ENCODE measurements around the gene TNFAIP8L2.

Gene TNFAIP8L2

GRCh38 chr1:151156515-151156819 is at the start of gene TNFAIP8L2:
TSS of gene TNFAIP8L2 (plus strand) at chr1:151156649. CDS start at chr1:151158698, 2,049 bp downstream.
- in situ Hi-C loops (cut with MboI; ENCODE audit: low sequenced_read_pairs, unreplicated experiment) = loop anchor here (10.0 kb wide), 1 partner anchor 62 kb away; no protein-coding TSS in a partner anchor
- TF ChIP-seq, protein P1, sequence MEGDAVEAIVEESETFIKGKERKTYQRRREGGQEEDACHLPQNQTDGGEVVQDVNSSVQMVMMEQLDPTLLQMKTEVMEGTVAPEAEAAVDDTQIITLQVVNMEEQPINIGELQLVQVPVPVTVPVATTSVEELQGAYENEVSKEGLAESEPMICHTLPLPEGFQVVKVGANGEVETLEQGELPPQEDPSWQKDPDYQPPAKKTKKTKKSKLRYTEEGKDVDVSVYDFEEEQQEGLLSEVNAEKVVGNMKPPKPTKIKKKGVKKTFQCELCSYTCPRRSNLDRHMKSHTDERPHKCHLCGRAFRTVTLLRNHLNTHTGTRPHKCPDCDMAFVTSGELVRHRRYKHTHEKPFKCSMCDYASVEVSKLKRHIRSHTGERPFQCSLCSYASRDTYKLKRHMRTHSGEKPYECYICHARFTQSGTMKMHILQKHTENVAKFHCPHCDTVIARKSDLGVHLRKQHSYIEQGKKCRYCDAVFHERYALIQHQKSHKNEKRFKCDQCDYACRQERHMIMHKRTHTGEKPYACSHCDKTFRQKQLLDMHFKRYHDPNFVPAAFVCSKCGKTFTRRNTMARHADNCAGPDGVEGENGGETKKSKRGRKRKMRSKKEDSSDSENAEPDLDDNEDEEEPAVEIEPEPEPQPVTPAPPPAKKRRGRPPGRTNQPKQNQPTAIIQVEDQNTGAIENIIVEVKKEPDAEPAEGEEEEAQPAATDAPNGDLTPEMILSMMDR (IDR thresholded peaks at IDR 0.05; ENCODE audit: borderline replicate concordance, control extremely low read depth, extremely low read depth, insufficient read depth, missing control alignments) = no peak
- peak; percentile 69 for DNase-seq (ENCODE audit: low spot score)

DNA sequence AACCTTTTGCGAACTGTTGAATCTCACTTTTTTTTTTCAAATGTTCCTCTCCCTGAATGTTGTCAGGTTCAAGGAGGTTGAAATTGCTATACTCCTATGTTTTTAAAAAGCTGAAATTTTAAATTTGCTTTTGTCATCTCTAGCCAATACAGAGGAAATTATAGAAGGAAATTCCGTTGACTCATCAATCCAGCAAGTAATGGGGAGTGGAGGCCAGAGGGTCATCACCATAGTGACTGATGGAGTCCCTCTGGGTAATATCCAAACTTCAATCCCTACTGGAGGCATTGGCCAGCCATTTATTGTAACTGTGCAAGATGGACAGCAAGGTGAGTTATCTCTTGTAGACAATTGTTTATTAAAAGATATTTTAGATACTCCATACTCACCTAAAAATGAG is 49.6 kb upstream of the TNFAIP8L2 start:
- in situ Hi-C loops (cut with MboI; ENCODE audit: low sequenced_read_pairs, unreplicated experiment) = no loop called here
- no peak for DNase-seq (ENCODE audit: low spot score)
- TF ChIP-seq, protein P1 (IDR thresholded peaks at IDR 0.05; ENCODE audit: borderline replicate concordance, control extremely low read depth, extremely low read depth, insufficient read depth, missing control alignments) = no peak

- TF ChIP-seq, protein P1 (IDR thresholded peaks at IDR 0.05; ENCODE audit: borderline replicate concordance, control extremely low read depth, extremely low read depth, insufficient read depth, missing control alignments) = no peak
- in situ Hi-C loops (cut with MboI; ENCODE audit: low sequenced_read_pairs, unreplicated experiment) = no loop called here
- no peak for DNase-seq (ENCODE audit: low spot score)
Observed at GRCh38 chr1:151108331-151108730, 48.1 kb upstream of the TNFAIP8L2 start.

- TF ChIP-seq, protein P1 (IDR thresholded peaks at IDR 0.05; ENCODE audit: borderline replicate concordance, control extremely low read depth, extremely low read depth, insufficient read depth, missing control alignments) = no peak
- no peak for DNase-seq (ENCODE audit: low spot score)
- in situ Hi-C loops (cut with MboI; ENCODE audit: low sequenced_read_pairs, unreplicated experiment) = no loop called here
Observed at GRCh38 chr1:151113877-151114276, 42.6 kb upstream of the TNFAIP8L2 start.

GRCh38 chr1:151124763-151125403 is 31.6 kb upstream of the TNFAIP8L2 start:
- TF ChIP-seq, protein P1 (IDR thresholded peaks at IDR 0.05; ENCODE audit: borderline replicate concordance, control extremely low read depth, extremely low read depth, insufficient read depth, missing control alignments) = no peak
- in situ Hi-C loops (cut with MboI; ENCODE audit: low sequenced_read_pairs, unreplicated experiment) = no loop called here
- DNase-seq (ENCODE audit: low spot score) = no peak

DNA sequence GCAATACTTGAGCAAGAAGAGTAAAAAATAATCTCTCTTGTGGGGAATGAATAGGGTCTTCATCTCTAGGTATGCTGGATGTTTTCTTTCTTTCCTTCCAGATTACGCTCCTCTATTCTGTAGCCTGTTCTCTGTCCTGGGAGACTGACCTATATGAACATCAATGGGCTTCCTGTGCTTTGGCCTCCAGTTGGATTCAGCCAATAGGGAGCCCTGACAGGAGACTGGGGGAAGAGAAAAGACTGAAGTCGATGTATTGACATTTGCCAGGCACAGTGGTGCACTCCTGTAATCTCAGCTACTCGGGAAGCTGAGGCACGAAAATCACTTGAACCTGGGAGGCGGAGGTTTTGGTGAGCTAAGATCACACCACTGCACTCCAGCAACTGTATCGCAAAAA is 27.6 kb upstream of the TNFAIP8L2 start:
- in situ Hi-C loops (cut with MboI; ENCODE audit: low sequenced_read_pairs, unreplicated experiment) = no loop called here
- TF ChIP-seq, protein P1 (IDR thresholded peaks at IDR 0.05; ENCODE audit: borderline replicate concordance, control extremely low read depth, extremely low read depth, insufficient read depth, missing control alignments) = no peak
- DNase-seq (ENCODE audit: low spot score) = no peak
